ENCODE measurements around the gene NR2F1.

GRCh38 chr5:93583768-93584595 lies 960 bp downstream of the NR2F1 start:
- TF ChIP-seq CTCF (IDR thresholded peaks at IDR 0.05), result no peak
- no peak for TF ChIP-seq POLR2A (IDR thresholded peaks at IDR 0.05)
